GM12878 (cell line): Measurements from ENCODE around the gene SRMS. TPM values are rescaled to one million over a fixed set of nuclear protein-coding genes. Genes with fewer than 3 reads are reported as not detected.
A peak's percentile ranks its signal among the peaks of the same experiment; 100 is the strongest.

Experiments
- ATAC-seq: fragments of 200-7000 bp; cut with Tn5 transposase; 3 replicates; pipeline ENCODE4 v1.9.1; 2020; ENCODE audit warnings: mild to moderate bottlenecking, moderate library complexity
- BruUV-seq: library from RNA; stranded (reverse); fragments of 400-500 nt; replicated peaks from 2 replicates; lab custom pipeline; 2021; lab: Mats Ljungman, UMichigan
- CTCF ChIA-PET: fragments of 300-600 bp; sonication (Branson Sonifier 250); formaldehyde crosslinking; extraction: SDS; loops from one replicate; lab custom pipeline; 2021; ENCODE audit warnings: inconsistent platforms; lab: Yijun Ruan, JAX
- POLR2A ChIA-PET: fragments of 350-600 bp; formaldehyde crosslinking; extraction: SDS; loops from one replicate; lab custom pipeline; 2021; ENCODE audit warnings: inconsistent platforms; lab: Charles Lee
- RAD21 ChIA-PET: fragments of 300-600 bp; sonication (Branson Sonifier 250); formaldehyde crosslinking; loops from one replicate; lab custom pipeline; 2023; ENCODE audit warnings: antibody characterized with exemption; ENCODE audit not compliant: unreplicated experiment; lab: Charles Lee
- SMC1A ChIA-PET: fragments of 300-600 bp; sonication (Branson Sonifier 250); formaldehyde crosslinking; loops from one replicate; lab custom pipeline; 2023; ENCODE audit not compliant: unreplicated experiment, uncharacterized antibody; lab: Charles Lee
- DNase-seq: peaks from one replicate; pipeline ENCODE4 v3.0.0-alpha.2; 2011; ENCODE audit warnings: low read depth, low spot score
- FAIRE-seq: peaks from 3 replicates; lab custom pipeline; 2011; peaks lifted over from hg19 to GRCh38; lab: Jason Lieb, UNC
- H2AFZ ChIP-seq: 2 replicates; pipeline ENCODE4 v1.6.0; 2011; ENCODE audit warnings: low read depth, low read length, control low read depth; ENCODE audit not compliant: control insufficient read depth
- H3K27ac ChIP-seq: 2 replicates; pipeline ENCODE4 v1.5.1; 2011; ENCODE audit warnings: control low read depth; ENCODE audit not compliant: control insufficient read depth, insufficient read depth
- H3K27me3 ChIP-seq, 2 experiments: replicated peaks in 1 of 2; 2 replicates each; pipeline versions ENCODE4 v1.6.0 to v1.6.1; 2011; ENCODE audit warnings: low read length in 1 of 2; ENCODE audit not compliant: control insufficient read depth in 2 of 2, insufficient read depth in 2 of 2
- H3K36me3 ChIP-seq, 2 experiments: 2 replicates each; pipeline ENCODE4 v1.5.1; 2011; ENCODE audit warnings: low read length in 1 of 2; ENCODE audit not compliant: control insufficient read depth in 2 of 2, insufficient read depth in 2 of 2
- H3K4me1 ChIP-seq: 2 replicates; pipeline ENCODE4 v1.6.1; 2011; ENCODE audit warnings: mild to moderate bottlenecking, low read length, moderate library complexity, mixed read lengths; ENCODE audit not compliant: control insufficient read depth, insufficient read depth
- H3K4me2 ChIP-seq: 2 replicates; pipeline ENCODE4 v1.6.0; 2011; ENCODE audit warnings: control low read depth; ENCODE audit not compliant: control insufficient read depth, insufficient read depth
- H3K4me3 ChIP-seq: fragments of 200-600 bp; sonication (generic); 2 replicates; pipeline ENCODE4 v1.5.1; 2016
- H3K79me2 ChIP-seq: 2 replicates; pipeline ENCODE4 v1.6.0; 2011; ENCODE audit warnings: low read length; ENCODE audit not compliant: control insufficient read depth, insufficient read depth
- H3K9ac ChIP-seq: 2 replicates; pipeline ENCODE4 v1.8.0; 2011; ENCODE audit warnings: low read length, control low read depth, mixed read lengths; ENCODE audit not compliant: control insufficient read depth, insufficient read depth
- H3K9me3 ChIP-seq: replicated peaks from 3 replicates; pipeline ENCODE4 v1.5.1; 2011; ENCODE audit warnings: mild to moderate bottlenecking, low read length; ENCODE audit not compliant: control insufficient read depth, insufficient read depth
- H4K20me1 ChIP-seq: 2 replicates; pipeline ENCODE4 v1.6.0; 2011; ENCODE audit not compliant: control insufficient read depth, insufficient read depth
- BHLHE40 ChIP-seq, 2 experiments: fragments of 450-650 bp in 1 of 2; IDR thresholded peaks; 2 replicates each; pipeline ENCODE4 v1.6.1; 2011 to 2017; ENCODE audit warnings: low read depth in 2 of 2, borderline replicate concordance in 1 of 2, improper control_type of control experiment in 1 of 2, low read length in 1 of 2, mild to moderate bottlenecking in 1 of 2
- EGR1 ChIP-seq, 2 experiments: IDR thresholded peaks; 1 replicate in 1 of 2; 2 replicates in 1 of 2; pipeline ENCODE4 v1.6.1; 2011 to 2012; ENCODE audit warnings: low read depth in 2 of 2, low read length in 2 of 2, borderline replicate concordance in 1 of 2, mild to moderate bottlenecking in 1 of 2, moderate library complexity in 1 of 2
- NFIC ChIP-seq: IDR thresholded peaks from 2 replicates; pipeline ENCODE4 v1.6.1; 2012; ENCODE audit warnings: low read depth, mild to moderate bottlenecking, inconsistent platforms, low read length, moderate library complexity
- NFXL1 ChIP-seq: fragments of 450-650 bp; IDR thresholded peaks from 2 replicates; pipeline ENCODE4 v1.6.1; 2017; ENCODE audit warnings: antibody characterized with exemption, mild to moderate bottlenecking, borderline replicate concordance
- NFYB ChIP-seq: IDR thresholded peaks from 2 replicates; pipeline ENCODE4 v1.6.1; 2011; ENCODE audit warnings: low read depth, mild to moderate bottlenecking, low read length, improper control_type of control experiment, moderate library complexity; ENCODE audit not compliant: insufficient read depth
- PML ChIP-seq: IDR thresholded peaks from 2 replicates; pipeline ENCODE4 v1.6.1; 2012; ENCODE audit warnings: low read length, inconsistent platforms
- RCOR1 ChIP-seq: conservative IDR thresholded peaks from 2 replicates; pipeline ENCODE4 v1.6.1; 2012; ENCODE audit warnings: low read depth, low read length, improper control_type of control experiment
- RUNX3 ChIP-seq: IDR thresholded peaks from 2 replicates; pipeline ENCODE4 v1.6.1; 2012; ENCODE audit warnings: low read length, inconsistent platforms
- SREBF1 ChIP-seq: IDR thresholded peaks from 2 replicates; pipeline ENCODE4 v1.6.1; 2012; ENCODE audit warnings: mild to moderate bottlenecking, low read length
- ZNF207 ChIP-seq: fragments of 450-650 bp; IDR thresholded peaks from 2 replicates; pipeline ENCODE4 v1.6.1; 2014; ENCODE audit warnings: antibody characterized with exemption, mild to moderate bottlenecking, borderline replicate concordance
- ZNF217 ChIP-seq: fragments of 450-650 bp; IDR thresholded peaks from 2 replicates; pipeline ENCODE4 v1.6.1; 2017; ENCODE audit warnings: antibody characterized with exemption, mild to moderate bottlenecking
- WGBS: methylation state at CpG from one replicate; pipeline ENCODE4 v1.1.6; 2016; ENCODE audit warnings: low lambda C conversion rate; ENCODE audit not compliant: insufficient replicate concordance, insufficient coverage; ENCODE audit errors: missing lambda C conversion rate; 5-methylcytosine and 5-hydroxymethylcytosine counted together
- in situ Hi-C: fragments of 300-500 bp; cut with MboI; formaldehyde crosslinking; loops from 9 replicates; pipeline ENCODE4 v1.14.3; 2018; ENCODE audit warnings: mixed read lengths
- intact Hi-C: fragments of 100-400 bp; cut with micrococcal nuclease; formaldehyde crosslinking; loops from one replicate; pipeline ENCODE4 v1.14.2; 2022; ENCODE audit not compliant: unreplicated experiment
- polyA plus RNA-seq, 11 experiments: library from polyadenylated mRNA; depleted of rRNA in 4 of 11; unstranded in 6 of 11; stranded (reverse) in 5 of 11; fragments of >200 nt; fragmentation: Nextera tagmentation in 4 of 11; fragmentation: Illumina TruSeq in 1 of 11; extraction: Ambion mirVana in 4 of 11; extraction: Trizol in 1 of 11; gene quantifications; 1 replicate in 1 of 11; 2 replicates in 10 of 11; pipeline versions ENCODE4 v1.2.1 to v1.2.3, GENCODE V29; 2011 to 2016; ENCODE audit warnings: inconsistent platforms in 2 of 11, missing spikeins in 2 of 11, low read depth in 1 of 11
- total RNA-seq, 4 experiments: library from RNA; depleted of rRNA in 3 of 4; stranded (reverse); fragments of >200 nt in 3 of 4; fragmentation: Illumina TruSeq in 1 of 4; extraction: Trizol in 1 of 4; gene quantifications; 2 replicates each; pipeline versions ENCODE4 v1.2.1 to v1.2.3, GENCODE V29; 2013 to 2021
- TF ChIP-seq, protein P1 (sequence below): fragments of 150-350 bp; IDR thresholded peaks from 2 replicates; pipeline ENCODE4 v1.6.1; 2014; ENCODE audit warnings: mild to moderate bottlenecking, low read depth, low read length
- TF ChIP-seq, protein P2 (sequence below): fragments of 450-650 bp; IDR thresholded peaks from 2 replicates; pipeline ENCODE4 v1.6.1; 2016; ENCODE audit warnings: mild to moderate bottlenecking
- TF ChIP-seq, protein P3 (sequence below): IDR thresholded peaks from 2 replicates; pipeline ENCODE4 v1.6.1; 2011; ENCODE audit warnings: borderline replicate concordance, low read depth, mild to moderate bottlenecking, moderate library complexity, mixed read lengths, low read length; ENCODE audit not compliant: insufficient read depth; ENCODE audit errors: extremely low read length
- TF ChIP-seq, protein P4 (sequence below): fragments of 450-650 bp; IDR thresholded peaks from 2 replicates; pipeline ENCODE4 v1.6.1; 2018; ENCODE audit warnings: borderline replicate concordance, mild to moderate bottlenecking; ENCODE audit not compliant: partially characterized antibody

The SRMS gene
- total and polyA plus RNA-seq, 10 of the 15 experiments (the other 5 are each of a cell fraction or from before 2014, with no cell fraction given): not detected

DNA sequence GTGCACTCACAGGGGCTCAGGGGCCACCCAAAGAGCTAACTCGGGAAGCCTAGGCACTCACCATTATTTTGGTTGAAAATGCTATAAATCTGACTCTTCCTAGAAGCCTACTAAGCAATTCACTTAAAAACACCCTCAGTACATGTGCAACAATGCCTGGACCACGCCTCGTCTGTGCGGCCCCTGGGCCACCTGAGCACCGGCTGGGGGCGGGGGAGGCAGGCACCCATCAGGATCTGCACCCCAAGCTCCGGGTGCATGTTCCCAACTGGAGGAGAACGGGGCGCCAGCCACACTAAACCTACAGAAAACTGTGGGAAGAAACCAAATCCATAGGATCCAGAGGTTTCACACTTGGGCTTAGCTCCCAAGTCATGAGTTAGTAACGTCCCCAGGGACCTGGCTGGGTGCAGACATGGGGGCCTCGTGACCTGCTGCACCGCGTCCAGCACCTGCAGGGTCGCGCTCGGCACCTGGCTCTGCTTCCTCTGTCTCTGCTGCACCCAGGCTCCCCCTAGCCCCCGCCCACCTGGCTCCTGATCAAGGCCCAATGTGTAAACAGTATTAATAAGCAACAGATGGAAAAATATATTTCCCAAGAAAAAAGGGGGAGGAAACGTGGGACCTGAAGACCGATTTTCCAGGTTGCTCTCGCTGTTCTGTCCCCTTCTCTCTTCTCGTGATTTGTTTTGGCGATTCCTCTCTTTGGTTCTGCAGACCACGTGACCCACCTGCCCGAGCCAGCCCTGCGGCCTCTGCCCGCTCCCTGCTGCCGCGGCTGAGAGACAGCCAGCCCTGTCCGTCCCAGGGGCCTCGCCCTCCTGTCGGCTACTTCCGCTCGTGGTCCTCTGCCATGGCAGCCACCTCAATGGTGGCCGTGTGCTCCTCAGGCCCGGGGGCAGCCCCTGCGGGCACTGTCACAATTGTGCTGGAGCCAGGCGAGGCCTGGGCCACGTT lies 42.0 kb upstream of the SRMS start:
- no peak overlapping the region for H3K4me2 ChIP-seq
- TSS peak; percentile 38 for BruUV-seq
- H3K27ac ChIP-seq: no peak overlapping the region
- CTCF ChIA-PET: no interaction called here
- H3K4me3 ChIP-seq: no peak overlapping the region
- no peak overlapping the region for H3K9ac ChIP-seq
- in situ Hi-C loops: no loop called here
- H3K36me3 ChIP-seq: peaks cover 4 to 7% of the 10 kb centered on the region in 2 experiments; a peak in 3 of 4 replicates
- H2AFZ ChIP-seq: no peak overlapping the region
- no peaks in the 10 kb centered on the region for H3K4me1 ChIP-seq
- POLR2A ChIA-PET: interaction anchor here (1.0 kb wide), 1 partner anchor 13 kb away, joined by 4 read pairs; no protein-coding TSS in a partner anchor
- no peaks in the 10 kb centered on the region for H3K79me2 ChIP-seq
- H3K27me3 ChIP-seq: no peaks in the 10 kb centered on the region
- ATAC-seq: no peak
- 94% methylated on average over 38 of the region's 38 CpGs for WGBS
- H3K9me3 ChIP-seq: no peaks in the 10 kb centered on the region
- TF ChIP-seq NFXL1: no peak
- TF ChIP-seq SREBF1: no peak
- TF ChIP-seq, protein P1, sequence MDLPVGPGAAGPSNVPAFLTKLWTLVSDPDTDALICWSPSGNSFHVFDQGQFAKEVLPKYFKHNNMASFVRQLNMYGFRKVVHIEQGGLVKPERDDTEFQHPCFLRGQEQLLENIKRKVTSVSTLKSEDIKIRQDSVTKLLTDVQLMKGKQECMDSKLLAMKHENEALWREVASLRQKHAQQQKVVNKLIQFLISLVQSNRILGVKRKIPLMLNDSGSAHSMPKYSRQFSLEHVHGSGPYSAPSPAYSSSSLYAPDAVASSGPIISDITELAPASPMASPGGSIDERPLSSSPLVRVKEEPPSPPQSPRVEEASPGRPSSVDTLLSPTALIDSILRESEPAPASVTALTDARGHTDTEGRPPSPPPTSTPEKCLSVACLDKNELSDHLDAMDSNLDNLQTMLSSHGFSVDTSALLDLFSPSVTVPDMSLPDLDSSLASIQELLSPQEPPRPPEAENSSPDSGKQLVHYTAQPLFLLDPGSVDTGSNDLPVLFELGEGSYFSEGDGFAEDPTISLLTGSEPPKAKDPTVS: no peak
- TF ChIP-seq ZNF207: no peak
- TF ChIP-seq EGR1 (IDR thresholded peaks at IDR 0.05; ENCODE audit: borderline replicate concordance in 1 of 2, low read depth in 2 of 2, low read length in 2 of 2): no peak
- TF ChIP-seq, protein P2, sequence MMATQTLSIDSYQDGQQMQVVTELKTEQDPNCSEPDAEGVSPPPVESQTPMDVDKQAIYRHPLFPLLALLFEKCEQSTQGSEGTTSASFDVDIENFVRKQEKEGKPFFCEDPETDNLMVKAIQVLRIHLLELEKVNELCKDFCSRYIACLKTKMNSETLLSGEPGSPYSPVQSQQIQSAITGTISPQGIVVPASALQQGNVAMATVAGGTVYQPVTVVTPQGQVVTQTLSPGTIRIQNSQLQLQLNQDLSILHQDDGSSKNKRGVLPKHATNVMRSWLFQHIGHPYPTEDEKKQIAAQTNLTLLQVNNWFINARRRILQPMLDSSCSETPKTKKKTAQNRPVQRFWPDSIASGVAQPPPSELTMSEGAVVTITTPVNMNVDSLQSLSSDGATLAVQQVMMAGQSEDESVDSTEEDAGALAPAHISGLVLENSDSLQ: no peak
- TF ChIP-seq BHLHE40 (IDR thresholded peaks at IDR 0.05; ENCODE audit: borderline replicate concordance in 1 of 2, low read depth in 2 of 2, low read length in 1 of 2): no peak
- TF ChIP-seq RCOR1: no peak
- TF ChIP-seq, protein P3, sequence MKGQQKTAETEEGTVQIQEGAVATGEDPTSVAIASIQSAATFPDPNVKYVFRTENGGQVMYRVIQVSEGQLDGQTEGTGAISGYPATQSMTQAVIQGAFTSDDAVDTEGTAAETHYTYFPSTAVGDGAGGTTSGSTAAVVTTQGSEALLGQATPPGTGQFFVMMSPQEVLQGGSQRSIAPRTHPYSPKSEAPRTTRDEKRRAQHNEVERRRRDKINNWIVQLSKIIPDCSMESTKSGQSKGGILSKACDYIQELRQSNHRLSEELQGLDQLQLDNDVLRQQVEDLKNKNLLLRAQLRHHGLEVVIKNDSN: no peak
- TF ChIP-seq NFYB: no peak
- TF ChIP-seq PML: no peak
- TF ChIP-seq, protein P4, sequence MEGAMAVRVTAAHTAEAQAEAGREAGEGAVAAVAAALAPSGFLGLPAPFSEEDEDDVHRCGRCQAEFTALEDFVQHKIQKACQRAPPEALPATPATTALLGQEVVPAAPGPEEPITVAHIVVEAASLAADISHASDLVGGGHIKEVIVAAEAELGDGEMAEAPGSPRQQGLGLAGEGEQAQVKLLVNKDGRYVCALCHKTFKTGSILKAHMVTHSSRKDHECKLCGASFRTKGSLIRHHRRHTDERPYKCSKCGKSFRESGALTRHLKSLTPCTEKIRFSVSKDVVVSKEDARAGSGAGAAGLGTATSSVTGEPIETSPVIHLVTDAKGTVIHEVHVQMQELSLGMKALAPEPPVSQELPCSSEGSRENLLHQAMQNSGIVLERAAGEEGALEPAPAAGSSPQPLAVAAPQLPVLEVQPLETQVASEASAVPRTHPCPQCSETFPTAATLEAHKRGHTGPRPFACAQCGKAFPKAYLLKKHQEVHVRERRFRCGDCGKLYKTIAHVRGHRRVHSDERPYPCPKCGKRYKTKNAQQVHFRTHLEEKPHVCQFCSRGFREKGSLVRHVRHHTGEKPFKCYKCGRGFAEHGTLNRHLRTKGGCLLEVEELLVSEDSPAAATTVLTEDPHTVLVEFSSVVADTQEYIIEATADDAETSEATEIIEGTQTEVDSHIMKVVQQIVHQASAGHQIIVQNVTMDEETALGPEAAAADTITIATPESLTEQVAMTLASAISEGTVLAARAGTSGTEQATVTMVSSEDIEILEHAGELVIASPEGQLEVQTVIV: no peak
- no peak for TF ChIP-seq RUNX3
- TF ChIP-seq NFIC: no peak
- TF ChIP-seq ZNF217: no peak
- intact Hi-C loops: no loop called here
- SMC1A ChIA-PET: no interaction called here
- RAD21 ChIA-PET: no interaction called here
- FAIRE-seq: no peak
- no peak for DNase-seq
- no peaks in the 10 kb centered on the region for H4K20me1 ChIP-seq
